ENCODE data around the gene PPT2.

Gene PPT2

GRCh38 chr6:32151863-32152768, 1.8 kb upstream of the PPT2 start, which contains the start of gene PRRT1:
Gene PRRT1, minus strand, starts transcription at chr6:32151939. Its CDS starts 112 bp downstream, at chr6:32151827.
- DNase-seq (ENCODE audit: low spot score) = no peak

GRCh38 chr6:32152769-32153563, 975 bp upstream of the PPT2 start:
- DNase-seq (ENCODE audit: low spot score) = peak; percentile 50

- peak; percentile 66 for DNase-seq (ENCODE audit: low spot score)
Measured at GRCh38 chr6:32154514-32155161, 697 bp downstream of the PPT2 start.

- DNase-seq (ENCODE audit: low spot score) = no peak
Measured at GRCh38 chr6:32156891-32157290, 3.0 kb downstream of the PPT2 start.

GRCh38 chr6:32158052-32158451, 4.1 kb downstream of the PPT2 start:
- DNase-seq (ENCODE audit: low spot score) = no peak

GRCh38 chr6:32163559-32164258, 9.8 kb downstream of the PPT2 start:
- peak; percentile 34 for DNase-seq (ENCODE audit: low spot score)

- DNase-seq (ENCODE audit: low spot score) = no peak
Measured at GRCh38 chr6:32164295-32164694, 10.4 kb downstream of the PPT2 start, which contains the start of gene EGFL8. Gene EGFL8, plus strand, starts transcription at chr6:32164595. Its CDS starts 1,571 bp downstream, at chr6:32166166.

GRCh38 chr6:32166411-32167061, 12.6 kb downstream of the PPT2 start:
- DNase-seq (ENCODE audit: low spot score) = no peak

- no peak for DNase-seq (ENCODE audit: low spot score)
Measured at GRCh38 chr6:32167154-32167760, 13.3 kb downstream of the PPT2 start.

GRCh38 chr6:32167761-32168262, 13.9 kb downstream of the PPT2 start:
- DNase-seq (ENCODE audit: low spot score) = no peak

- DNase-seq (ENCODE audit: low spot score) = no peak
Measured at GRCh38 chr6:32168350-32168749, 14.4 kb downstream of the PPT2 start.

- DNase-seq (ENCODE audit: low spot score) = no peak
Measured at GRCh38 chr6:32168807-32169591, 15.1 kb downstream of the PPT2 start.

- DNase-seq (ENCODE audit: low spot score) = no peak
Measured at GRCh38 chr6:32170294-32170693, 16.4 kb downstream of the PPT2 start.

- no peak for DNase-seq (ENCODE audit: low spot score)
Measured at GRCh38 chr6:32171234-32171633, 17.3 kb downstream of the PPT2 start.

GRCh38 chr6:32173051-32173727, 19.2 kb downstream of the PPT2 start:
- no peak for DNase-seq (ENCODE audit: low spot score)

- no peak for DNase-seq (ENCODE audit: low spot score)
Measured at GRCh38 chr6:32174416-32174815, 20.5 kb downstream of the PPT2 start.

- no peak for DNase-seq (ENCODE audit: low spot score)
Measured at GRCh38 chr6:32175322-32175710, 21.4 kb downstream of the PPT2 start.

- DNase-seq (ENCODE audit: low spot score) = peak; percentile 98
Measured at GRCh38 chr6:32175711-32176475, 22.0 kb downstream of the PPT2 start, which contains the start of gene AGPAT1. Gene AGPAT1, minus strand, starts transcription at chr6:32176084. Its CDS starts 4,588 bp downstream, at chr6:32171496.

Data from pons (tissue), 1 donor.